WI38 (cell line): ENCODE data around the gene SETDB1.
"Not testable (repeated sequence)": the region's sequence is repeated elsewhere in the genome, so short reads cannot be mapped to it uniquely, and the experiment has no call there.

Experiments
- H3K4me3 ChIP-seq: 2 replicates; pipeline ENCODE4 v1.5.1; 2011; ENCODE audit warnings: low read depth, mild to moderate bottlenecking, control low read depth, low read length
- TF ChIP-seq, protein P1 (sequence below): IDR thresholded peaks from 2 replicates; pipeline ENCODE4 v1.5.1; 2012; ENCODE audit warnings: low read depth, mild to moderate bottlenecking, control low read depth, low read length

The SETDB1 gene

DNA sequence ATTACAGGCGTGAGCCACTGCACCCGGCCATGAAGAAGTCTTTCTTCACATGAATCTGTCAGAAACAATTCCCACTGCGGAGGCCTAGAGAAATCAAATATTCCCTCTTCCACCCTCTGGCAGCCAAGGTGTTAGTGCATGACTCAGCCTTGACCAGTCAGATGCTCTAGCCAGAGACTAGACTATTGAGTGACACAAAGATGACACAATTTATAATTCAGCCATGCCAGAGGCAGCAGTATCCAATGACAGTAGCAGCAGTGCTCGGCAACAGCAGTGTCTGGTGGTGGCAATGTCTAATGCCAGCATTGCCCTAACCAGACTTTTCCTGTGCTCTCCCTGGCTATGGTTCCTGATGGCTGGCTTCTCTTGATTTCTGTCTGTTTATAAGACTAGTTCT, 30.5 kb upstream of the SETDB1 start:
- H3K4me3 ChIP-seq: no peak overlapping the region
- TF ChIP-seq, protein P1, sequence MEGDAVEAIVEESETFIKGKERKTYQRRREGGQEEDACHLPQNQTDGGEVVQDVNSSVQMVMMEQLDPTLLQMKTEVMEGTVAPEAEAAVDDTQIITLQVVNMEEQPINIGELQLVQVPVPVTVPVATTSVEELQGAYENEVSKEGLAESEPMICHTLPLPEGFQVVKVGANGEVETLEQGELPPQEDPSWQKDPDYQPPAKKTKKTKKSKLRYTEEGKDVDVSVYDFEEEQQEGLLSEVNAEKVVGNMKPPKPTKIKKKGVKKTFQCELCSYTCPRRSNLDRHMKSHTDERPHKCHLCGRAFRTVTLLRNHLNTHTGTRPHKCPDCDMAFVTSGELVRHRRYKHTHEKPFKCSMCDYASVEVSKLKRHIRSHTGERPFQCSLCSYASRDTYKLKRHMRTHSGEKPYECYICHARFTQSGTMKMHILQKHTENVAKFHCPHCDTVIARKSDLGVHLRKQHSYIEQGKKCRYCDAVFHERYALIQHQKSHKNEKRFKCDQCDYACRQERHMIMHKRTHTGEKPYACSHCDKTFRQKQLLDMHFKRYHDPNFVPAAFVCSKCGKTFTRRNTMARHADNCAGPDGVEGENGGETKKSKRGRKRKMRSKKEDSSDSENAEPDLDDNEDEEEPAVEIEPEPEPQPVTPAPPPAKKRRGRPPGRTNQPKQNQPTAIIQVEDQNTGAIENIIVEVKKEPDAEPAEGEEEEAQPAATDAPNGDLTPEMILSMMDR: no peak

DNA sequence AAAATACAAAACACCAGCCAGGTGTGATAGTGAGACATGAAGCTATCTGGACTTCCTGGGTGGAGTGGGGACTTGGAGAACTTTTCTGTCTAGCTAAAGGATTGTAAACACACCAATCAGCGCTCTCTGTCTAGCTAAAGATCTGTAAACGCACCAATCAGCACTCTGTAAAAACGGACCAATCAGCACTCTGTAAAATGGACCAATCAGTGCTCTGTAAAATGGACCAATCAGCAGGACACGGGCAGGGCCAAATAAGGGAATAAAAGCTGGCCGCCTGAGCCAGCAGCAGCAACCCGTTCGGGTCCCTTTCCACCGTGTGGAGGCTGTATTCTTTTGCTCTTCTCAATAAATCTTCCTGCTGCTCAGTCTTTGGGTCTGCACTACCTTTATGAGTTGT, 26.4 kb upstream of the SETDB1 start:
- H3K4me3 ChIP-seq: not testable (repeated sequence)

DNA sequence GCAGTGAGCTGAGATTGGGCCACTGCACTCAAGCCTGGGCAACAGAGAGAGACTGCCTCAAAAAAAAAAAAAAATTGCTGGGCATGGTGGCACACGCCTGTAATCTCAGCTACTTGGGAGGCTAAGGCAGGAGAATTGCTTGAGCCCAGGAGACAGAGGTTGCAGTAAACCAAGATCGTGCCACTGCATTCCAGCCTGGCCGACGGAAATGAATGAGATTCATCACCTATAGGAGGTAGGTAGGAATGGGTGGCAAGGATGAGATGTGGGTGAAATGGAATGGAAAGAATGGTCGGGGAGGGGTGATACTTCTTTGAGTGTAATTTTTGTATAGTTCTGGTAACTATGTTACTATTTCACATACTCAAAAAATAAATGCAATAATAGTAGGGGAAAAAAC, 23.8 kb upstream of the SETDB1 start:
- H3K4me3 ChIP-seq: no peak overlapping the region
- TF ChIP-seq, protein P1: no peak

DNA sequence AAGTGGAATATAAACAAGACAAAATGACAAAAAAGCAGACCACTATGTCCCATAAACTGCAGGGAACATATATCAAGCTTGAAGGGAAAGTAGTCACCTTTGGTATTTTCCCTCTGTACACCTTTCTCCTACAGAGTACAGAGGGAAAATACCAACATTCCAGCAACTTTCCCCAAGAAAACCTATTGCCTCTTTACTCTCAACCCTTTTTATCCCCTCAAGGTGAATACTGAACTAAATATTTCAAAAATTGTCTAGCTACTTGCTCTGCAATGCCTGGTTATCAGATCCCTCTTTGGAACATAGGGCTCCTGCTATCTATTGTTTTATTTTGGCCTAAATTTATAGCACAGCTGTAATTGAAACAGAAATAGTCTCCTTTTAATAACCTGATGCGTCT, 23.4 kb upstream of the SETDB1 start:
- TF ChIP-seq, protein P1: no peak
- no peak overlapping the region for H3K4me3 ChIP-seq

DNA sequence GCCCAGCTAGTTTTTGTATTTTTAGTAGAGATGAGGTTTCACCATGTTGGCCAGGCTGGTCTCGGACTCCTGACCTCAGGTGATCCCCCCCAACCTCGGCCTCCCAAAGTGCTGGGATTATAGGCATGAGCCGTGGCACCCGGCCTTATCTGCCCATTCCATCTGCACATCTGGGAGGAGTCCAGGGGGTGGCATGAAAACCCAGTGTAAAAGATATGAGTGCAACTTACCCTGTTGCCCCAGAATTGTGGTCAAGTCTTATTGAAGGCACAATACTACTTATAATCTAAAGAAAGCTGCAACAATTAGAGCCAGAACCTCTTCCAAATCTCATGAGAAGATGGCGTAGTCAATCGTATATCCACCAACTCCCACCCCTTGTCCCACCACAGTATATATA, 20.9 kb upstream of the SETDB1 start:
- no peak overlapping the region for H3K4me3 ChIP-seq
- TF ChIP-seq, protein P1: no peak

DNA sequence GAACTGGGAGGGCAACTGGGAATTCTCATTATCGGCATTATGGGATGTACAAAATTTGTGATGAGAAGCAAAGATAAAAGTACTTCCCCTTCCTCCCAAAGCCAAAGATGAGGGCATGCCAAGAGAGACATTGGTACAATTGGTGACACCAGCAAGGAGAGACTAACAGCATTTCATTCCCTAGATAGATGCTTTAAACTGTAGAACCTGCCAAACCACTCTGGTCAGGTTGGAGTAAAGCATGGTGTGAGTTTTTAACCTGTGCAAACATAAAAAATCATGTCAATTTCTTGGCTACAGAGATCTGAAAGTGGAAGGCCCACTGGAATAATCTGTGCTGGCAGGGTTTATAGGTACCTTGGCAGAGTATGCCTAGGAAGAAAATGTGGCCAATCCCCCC, 19.8 kb upstream of the SETDB1 start:
- no peak overlapping the region for H3K4me3 ChIP-seq
- TF ChIP-seq, protein P1: no peak

DNA sequence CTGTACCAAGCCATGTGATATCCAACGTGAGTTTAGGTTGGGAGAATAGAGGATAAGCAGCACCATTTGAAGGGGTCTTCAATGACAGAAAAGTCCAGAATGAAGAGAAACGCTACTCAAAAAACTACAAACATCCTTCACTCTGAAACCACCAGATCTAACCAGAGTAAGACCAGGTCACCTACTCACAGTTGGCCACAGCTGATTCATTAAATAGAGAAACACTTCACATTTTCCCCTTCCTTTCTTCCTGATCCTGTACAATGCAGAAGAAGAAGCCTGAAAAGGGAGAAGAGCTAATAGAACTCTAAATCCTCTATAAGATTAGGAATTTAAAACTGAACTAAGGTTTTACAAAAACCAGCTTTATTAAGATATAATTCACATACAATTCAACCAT, 19.4 kb upstream of the SETDB1 start:
- no peak overlapping the region for H3K4me3 ChIP-seq
- TF ChIP-seq, protein P1: no peak

DNA sequence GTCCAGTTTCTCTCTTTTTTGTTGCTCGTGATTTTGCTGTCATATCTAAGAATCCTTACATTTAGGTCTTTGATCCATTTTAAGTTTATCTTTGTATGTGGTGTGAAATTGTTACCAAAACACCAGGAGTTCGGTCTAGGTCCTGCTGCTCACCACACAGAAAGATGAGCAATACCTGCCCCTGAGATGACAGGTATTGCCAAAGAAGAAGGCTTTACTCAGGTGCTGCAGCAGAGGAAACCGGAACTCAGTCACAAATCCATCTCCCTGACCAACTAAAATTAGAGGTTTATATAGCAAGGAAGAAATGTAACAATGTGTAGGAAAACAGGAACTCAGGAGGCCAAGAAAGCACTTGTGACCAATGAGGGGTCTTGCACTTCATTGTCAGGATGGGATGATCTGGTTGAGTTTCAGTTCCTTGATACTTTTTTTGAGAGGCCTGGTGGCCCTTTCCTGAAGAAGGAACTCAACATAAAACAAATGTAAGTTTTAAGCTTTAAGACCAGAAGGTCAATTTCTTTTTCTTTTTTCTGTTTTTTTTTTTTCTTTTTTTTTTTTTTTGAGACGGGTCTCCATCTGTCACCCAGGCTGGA, 16.5 kb upstream of the SETDB1 start:
- no peak overlapping the region for H3K4me3 ChIP-seq
- TF ChIP-seq, protein P1: no peak
